GM23338 (cell line): Measurements from ENCODE around the gene STN1. TPM values are rescaled to one million over a fixed set of nuclear protein-coding genes. Genes with fewer than 3 reads are reported as not detected.
A peak's percentile ranks its signal among the peaks of the same experiment; 100 is the strongest.

Source experiments
- ATAC-seq: fragments of 200-7000 bp; cut with Tn5 transposase; 3 replicates; pipeline ENCODE4 v1.9.1; 2020
- DNase-seq: peaks from one replicate; pipeline ENCODE4 v3.0.0-alpha.2; 2015; ENCODE audit warnings: low spot score
- H2AFZ ChIP-seq: fragments of 200-600 bp; sonication (generic); 2 replicates; pipeline ENCODE4 v1.8.0; 2016; ENCODE audit warnings: antibody characterized with exemption, mild to moderate bottlenecking, moderate library complexity
- H3F3A ChIP-seq: fragments of 200-600 bp; sonication (generic); replicated peaks from 2 replicates; pipeline ENCODE4 v1.8.0; 2017; ENCODE audit warnings: antibody characterized with exemption, mixed run types, low read depth
- H3K27ac ChIP-seq: fragments of 200-600 bp; sonication (generic); 2 replicates; pipeline ENCODE4 v1.6.1; 2016; ENCODE audit warnings: low read depth
- H3K27me3 ChIP-seq: fragments of 200-600 bp; sonication (generic); 2 replicates; pipeline ENCODE4 v1.8.0; 2016; ENCODE audit warnings: mild to moderate bottlenecking, mixed run types, moderate library complexity; ENCODE audit not compliant: insufficient read depth
- H3K36me3 ChIP-seq: fragments of 200-600 bp; sonication (generic); 2 replicates; pipeline ENCODE4 v1.8.0; 2016; ENCODE audit warnings: mild to moderate bottlenecking; ENCODE audit not compliant: insufficient read depth
- H3K4me1 ChIP-seq: fragments of 200-600 bp; sonication (generic); 2 replicates; pipeline ENCODE4 v1.8.0; 2016; ENCODE audit warnings: mild to moderate bottlenecking, moderate library complexity; ENCODE audit not compliant: insufficient read depth
- H3K4me2 ChIP-seq: fragments of 200-600 bp; sonication (generic); 2 replicates; pipeline ENCODE4 v1.7.1; 2017; ENCODE audit warnings: mixed run types
- H3K4me3 ChIP-seq: fragments of 200-600 bp; sonication (generic); 2 replicates; pipeline ENCODE4 v1.6.1; 2016; ENCODE audit warnings: mixed run types
- H3K79me2 ChIP-seq: fragments of 200-600 bp; sonication (generic); replicated peaks from 2 replicates; pipeline ENCODE4 v1.8.0; 2017; ENCODE audit warnings: mild to moderate bottlenecking; ENCODE audit not compliant: insufficient read depth
- H3K9me2 ChIP-seq: fragments of 200-600 bp; sonication (generic); 2 replicates; pipeline ENCODE4 v1.8.0; 2017; ENCODE audit not compliant: insufficient read depth
- H4K20me1 ChIP-seq: fragments of 200-600 bp; sonication (generic); replicated peaks from 2 replicates; pipeline ENCODE4 v1.8.0; 2017; ENCODE audit warnings: mild to moderate bottlenecking; ENCODE audit not compliant: insufficient read depth
- H3K27ac Mint-ChIP-seq: 2 replicates; pipeline ENCODE4 v1.8.0; 2020; ENCODE audit warnings: inconsistent platforms, mild to moderate bottlenecking, moderate library complexity, mixed read lengths
- H3K27me3 Mint-ChIP-seq: 3 replicates; pipeline ENCODE4 v1.8.0; 2022; ENCODE audit warnings: low read depth, mild to moderate bottlenecking, moderate library complexity, mixed read lengths, inconsistent platforms; ENCODE audit not compliant: insufficient read depth, poor library complexity
- H3K36me3 Mint-ChIP-seq: 3 replicates; pipeline ENCODE4 v1.8.0; 2021; ENCODE audit warnings: low read depth, mild to moderate bottlenecking, inconsistent platforms, moderate library complexity, mixed read lengths
- H3K4me1 Mint-ChIP-seq: 3 replicates; pipeline ENCODE4 v1.8.0; 2020; ENCODE audit warnings: mild to moderate bottlenecking, inconsistent platforms, mixed read lengths
- H3K4me3 Mint-ChIP-seq: 3 replicates; pipeline ENCODE4 v1.8.0; 2021; ENCODE audit warnings: moderate library complexity, mild to moderate bottlenecking, inconsistent platforms, mixed read lengths
- H3K9me3 Mint-ChIP-seq: 3 replicates; pipeline ENCODE4 v1.8.0; 2020; ENCODE audit warnings: moderate library complexity, mild to moderate bottlenecking, inconsistent platforms, mixed read lengths
- CREB1 ChIP-seq: fragments of 250-450 bp; sonication (Bioruptor Pico); IDR thresholded peaks from 2 replicates; pipeline ENCODE4 v1.5.0; 2020; ENCODE audit warnings: low read depth, mild to moderate bottlenecking, moderate library complexity
- EZH2 ChIP-seq: fragments of 200-600 bp; sonication (generic); IDR thresholded peaks from one replicate; pipeline ENCODE4 v1.8.0; 2017; ENCODE audit warnings: antibody characterized with exemption, mild to moderate bottlenecking, low read depth; ENCODE audit not compliant: unreplicated experiment
- JUNB ChIP-seq: IDR thresholded peaks from one replicate; pipeline ENCODE4 v1.6.1; 2016; ENCODE audit warnings: antibody characterized with exemption; ENCODE audit not compliant: unreplicated experiment
- STAT1 ChIP-seq: IDR thresholded peaks from one replicate; pipeline ENCODE4 v1.6.1; 2016; ENCODE audit warnings: antibody characterized with exemption; ENCODE audit not compliant: unreplicated experiment
- ZNF114 ChIP-seq: fragments of 250-450 bp; sonication (Bioruptor Pico); IDR thresholded peaks from 2 replicates; pipeline ENCODE4 v1.5.0; 2020; ENCODE audit warnings: mild to moderate bottlenecking, moderate library complexity
- ZNF331 ChIP-seq: fragments of 250-450 bp; sonication (Bioruptor Pico); IDR thresholded peaks from 2 replicates; pipeline ENCODE4 v1.5.0; 2020; ENCODE audit warnings: low read depth, mild to moderate bottlenecking, moderate library complexity
- polyA plus RNA-seq: library from polyadenylated mRNA; unstranded; fragments of >200 nt; fragmentation: Nextera tagmentation; extraction: Ambion mirVana; gene quantifications from 2 replicates; pipeline ENCODE4 v1.2.1, GENCODE V29; 2016
- total RNA-seq: library from RNA; depleted of rRNA; stranded (reverse); fragments of >200 nt; shearing (Covaris generic); gene quantifications from 2 replicates; pipeline ENCODE4 v1.2.3, GENCODE V29; 2014
- TF ChIP-seq, protein P1 (sequence below), 2 experiments: fragments of 200-600 bp in 1 of 2; sonication (generic) in 1 of 2; conservative IDR thresholded peaks; 2 replicates each; pipeline versions ENCODE4 v1.5.1 to v1.6.1; 2016 to 2017; ENCODE audit warnings: antibody characterized with exemption in 2 of 2, low read depth in 2 of 2, mild to moderate bottlenecking in 2 of 2, moderate library complexity in 1 of 2
- TF ChIP-seq, protein P2 (sequence below): IDR thresholded peaks from 2 replicates; pipeline ENCODE4 v1.6.1; 2016; ENCODE audit warnings: antibody characterized with exemption
- TF ChIP-seq, protein P3 (sequence below): fragments of 250-450 bp; sonication (Bioruptor Pico); IDR thresholded peaks from 2 replicates; pipeline ENCODE4 v1.5.0; 2020; ENCODE audit warnings: mild to moderate bottlenecking, moderate library complexity

The STN1 gene
- total and polyA plus RNA-seq, 2 experiments from 2014 or later = 7.2 to 11.3 TPM

DNA sequence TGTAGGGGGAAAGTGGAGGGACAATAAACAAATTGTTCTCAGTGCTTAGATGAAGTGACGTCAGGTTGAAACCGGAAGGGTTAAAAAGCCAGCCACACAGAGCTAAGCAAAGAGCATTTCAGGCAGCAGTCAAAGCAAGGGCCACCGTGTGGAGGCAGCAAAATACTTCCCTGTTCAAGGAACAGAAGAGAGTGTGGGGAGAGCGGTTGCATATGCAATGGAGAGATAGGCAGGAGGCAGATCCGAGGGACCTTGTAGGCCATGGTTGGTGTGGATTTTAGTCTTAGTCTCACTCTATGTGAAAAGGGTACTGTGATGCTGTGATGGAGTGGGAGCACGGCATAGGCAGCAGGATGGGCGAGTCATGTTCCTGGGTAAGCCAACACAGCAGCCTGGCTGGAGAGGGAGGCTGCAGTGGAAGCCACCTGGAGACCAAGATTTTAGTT is 3.8 kb upstream of the STN1 start (continued):
- TF ChIP-seq CREB1 (no peak), STAT1 (no peak)
- TF ChIP-seq, protein P1, sequence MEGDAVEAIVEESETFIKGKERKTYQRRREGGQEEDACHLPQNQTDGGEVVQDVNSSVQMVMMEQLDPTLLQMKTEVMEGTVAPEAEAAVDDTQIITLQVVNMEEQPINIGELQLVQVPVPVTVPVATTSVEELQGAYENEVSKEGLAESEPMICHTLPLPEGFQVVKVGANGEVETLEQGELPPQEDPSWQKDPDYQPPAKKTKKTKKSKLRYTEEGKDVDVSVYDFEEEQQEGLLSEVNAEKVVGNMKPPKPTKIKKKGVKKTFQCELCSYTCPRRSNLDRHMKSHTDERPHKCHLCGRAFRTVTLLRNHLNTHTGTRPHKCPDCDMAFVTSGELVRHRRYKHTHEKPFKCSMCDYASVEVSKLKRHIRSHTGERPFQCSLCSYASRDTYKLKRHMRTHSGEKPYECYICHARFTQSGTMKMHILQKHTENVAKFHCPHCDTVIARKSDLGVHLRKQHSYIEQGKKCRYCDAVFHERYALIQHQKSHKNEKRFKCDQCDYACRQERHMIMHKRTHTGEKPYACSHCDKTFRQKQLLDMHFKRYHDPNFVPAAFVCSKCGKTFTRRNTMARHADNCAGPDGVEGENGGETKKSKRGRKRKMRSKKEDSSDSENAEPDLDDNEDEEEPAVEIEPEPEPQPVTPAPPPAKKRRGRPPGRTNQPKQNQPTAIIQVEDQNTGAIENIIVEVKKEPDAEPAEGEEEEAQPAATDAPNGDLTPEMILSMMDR (conservative IDR thresholded peaks at IDR 0.05; ENCODE audit: low read depth in 2 of 2) = peak in 1 of 2 experiments; percentile 62; a peak in 3 of 4 replicates
- TF ChIP-seq, protein P2, sequence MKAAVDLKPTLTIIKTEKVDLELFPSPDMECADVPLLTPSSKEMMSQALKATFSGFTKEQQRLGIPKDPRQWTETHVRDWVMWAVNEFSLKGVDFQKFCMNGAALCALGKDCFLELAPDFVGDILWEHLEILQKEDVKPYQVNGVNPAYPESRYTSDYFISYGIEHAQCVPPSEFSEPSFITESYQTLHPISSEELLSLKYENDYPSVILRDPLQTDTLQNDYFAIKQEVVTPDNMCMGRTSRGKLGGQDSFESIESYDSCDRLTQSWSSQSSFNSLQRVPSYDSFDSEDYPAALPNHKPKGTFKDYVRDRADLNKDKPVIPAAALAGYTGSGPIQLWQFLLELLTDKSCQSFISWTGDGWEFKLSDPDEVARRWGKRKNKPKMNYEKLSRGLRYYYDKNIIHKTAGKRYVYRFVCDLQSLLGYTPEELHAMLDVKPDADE = no peak

DNA sequence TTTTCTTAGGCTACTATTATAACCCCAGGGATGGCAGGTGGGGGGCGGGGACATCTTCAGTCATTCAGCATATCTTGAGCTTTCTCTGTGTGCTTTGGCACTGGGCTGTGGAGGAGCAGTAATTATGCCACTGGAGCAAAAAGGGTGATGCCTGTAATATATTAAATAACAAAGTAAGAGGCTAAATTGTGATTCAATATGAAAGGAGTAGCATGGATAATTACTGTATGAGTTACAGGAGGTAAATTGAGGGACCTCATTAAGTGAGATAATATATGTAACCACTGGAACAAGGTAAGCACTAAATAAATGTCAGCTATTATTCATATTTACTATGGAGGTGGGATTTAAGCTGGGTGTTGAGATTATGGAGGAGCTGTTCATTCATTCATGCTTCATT is 3.3 kb upstream of the STN1 start:
- Mint-ChIP-seq H3K27ac (no peak overlapping the region), H3K36me3 (peaks cover 2% of the 10 kb centered on the region; the same call in 2 of the 3 replicates), H3K4me3 (no peak overlapping the region), H3K4me1 (peaks cover 14% of the 10 kb centered on the region), H3K27me3 (peaks cover 9% of the 10 kb centered on the region), H3K9me3 (no peaks in the 10 kb centered on the region; the same call in 2 of the 3 replicates)
- ATAC-seq (no peak), DNase-seq (no peak)
- H3K79me2 ChIP-seq = no peaks in the 10 kb centered on the region
- H2AFZ ChIP-seq = no peak overlapping the region
- no peaks in the 10 kb centered on the region for H3K9me2 ChIP-seq
- H3K4me2 ChIP-seq = no peak overlapping the region
- no peak overlapping the region for H3K27ac ChIP-seq
- H3K27me3 ChIP-seq = no peaks in the 10 kb centered on the region
- peaks cover 13% of the 10 kb centered on the region; the same call in 1 of the 2 replicates for H3F3A ChIP-seq
- TF ChIP-seq JUNB (no peak), ZNF331 (no peak), EZH2 (no peak), ZNF114 (CRISPR knock-in tag) (no peak)
- TF ChIP-seq, protein P3, sequence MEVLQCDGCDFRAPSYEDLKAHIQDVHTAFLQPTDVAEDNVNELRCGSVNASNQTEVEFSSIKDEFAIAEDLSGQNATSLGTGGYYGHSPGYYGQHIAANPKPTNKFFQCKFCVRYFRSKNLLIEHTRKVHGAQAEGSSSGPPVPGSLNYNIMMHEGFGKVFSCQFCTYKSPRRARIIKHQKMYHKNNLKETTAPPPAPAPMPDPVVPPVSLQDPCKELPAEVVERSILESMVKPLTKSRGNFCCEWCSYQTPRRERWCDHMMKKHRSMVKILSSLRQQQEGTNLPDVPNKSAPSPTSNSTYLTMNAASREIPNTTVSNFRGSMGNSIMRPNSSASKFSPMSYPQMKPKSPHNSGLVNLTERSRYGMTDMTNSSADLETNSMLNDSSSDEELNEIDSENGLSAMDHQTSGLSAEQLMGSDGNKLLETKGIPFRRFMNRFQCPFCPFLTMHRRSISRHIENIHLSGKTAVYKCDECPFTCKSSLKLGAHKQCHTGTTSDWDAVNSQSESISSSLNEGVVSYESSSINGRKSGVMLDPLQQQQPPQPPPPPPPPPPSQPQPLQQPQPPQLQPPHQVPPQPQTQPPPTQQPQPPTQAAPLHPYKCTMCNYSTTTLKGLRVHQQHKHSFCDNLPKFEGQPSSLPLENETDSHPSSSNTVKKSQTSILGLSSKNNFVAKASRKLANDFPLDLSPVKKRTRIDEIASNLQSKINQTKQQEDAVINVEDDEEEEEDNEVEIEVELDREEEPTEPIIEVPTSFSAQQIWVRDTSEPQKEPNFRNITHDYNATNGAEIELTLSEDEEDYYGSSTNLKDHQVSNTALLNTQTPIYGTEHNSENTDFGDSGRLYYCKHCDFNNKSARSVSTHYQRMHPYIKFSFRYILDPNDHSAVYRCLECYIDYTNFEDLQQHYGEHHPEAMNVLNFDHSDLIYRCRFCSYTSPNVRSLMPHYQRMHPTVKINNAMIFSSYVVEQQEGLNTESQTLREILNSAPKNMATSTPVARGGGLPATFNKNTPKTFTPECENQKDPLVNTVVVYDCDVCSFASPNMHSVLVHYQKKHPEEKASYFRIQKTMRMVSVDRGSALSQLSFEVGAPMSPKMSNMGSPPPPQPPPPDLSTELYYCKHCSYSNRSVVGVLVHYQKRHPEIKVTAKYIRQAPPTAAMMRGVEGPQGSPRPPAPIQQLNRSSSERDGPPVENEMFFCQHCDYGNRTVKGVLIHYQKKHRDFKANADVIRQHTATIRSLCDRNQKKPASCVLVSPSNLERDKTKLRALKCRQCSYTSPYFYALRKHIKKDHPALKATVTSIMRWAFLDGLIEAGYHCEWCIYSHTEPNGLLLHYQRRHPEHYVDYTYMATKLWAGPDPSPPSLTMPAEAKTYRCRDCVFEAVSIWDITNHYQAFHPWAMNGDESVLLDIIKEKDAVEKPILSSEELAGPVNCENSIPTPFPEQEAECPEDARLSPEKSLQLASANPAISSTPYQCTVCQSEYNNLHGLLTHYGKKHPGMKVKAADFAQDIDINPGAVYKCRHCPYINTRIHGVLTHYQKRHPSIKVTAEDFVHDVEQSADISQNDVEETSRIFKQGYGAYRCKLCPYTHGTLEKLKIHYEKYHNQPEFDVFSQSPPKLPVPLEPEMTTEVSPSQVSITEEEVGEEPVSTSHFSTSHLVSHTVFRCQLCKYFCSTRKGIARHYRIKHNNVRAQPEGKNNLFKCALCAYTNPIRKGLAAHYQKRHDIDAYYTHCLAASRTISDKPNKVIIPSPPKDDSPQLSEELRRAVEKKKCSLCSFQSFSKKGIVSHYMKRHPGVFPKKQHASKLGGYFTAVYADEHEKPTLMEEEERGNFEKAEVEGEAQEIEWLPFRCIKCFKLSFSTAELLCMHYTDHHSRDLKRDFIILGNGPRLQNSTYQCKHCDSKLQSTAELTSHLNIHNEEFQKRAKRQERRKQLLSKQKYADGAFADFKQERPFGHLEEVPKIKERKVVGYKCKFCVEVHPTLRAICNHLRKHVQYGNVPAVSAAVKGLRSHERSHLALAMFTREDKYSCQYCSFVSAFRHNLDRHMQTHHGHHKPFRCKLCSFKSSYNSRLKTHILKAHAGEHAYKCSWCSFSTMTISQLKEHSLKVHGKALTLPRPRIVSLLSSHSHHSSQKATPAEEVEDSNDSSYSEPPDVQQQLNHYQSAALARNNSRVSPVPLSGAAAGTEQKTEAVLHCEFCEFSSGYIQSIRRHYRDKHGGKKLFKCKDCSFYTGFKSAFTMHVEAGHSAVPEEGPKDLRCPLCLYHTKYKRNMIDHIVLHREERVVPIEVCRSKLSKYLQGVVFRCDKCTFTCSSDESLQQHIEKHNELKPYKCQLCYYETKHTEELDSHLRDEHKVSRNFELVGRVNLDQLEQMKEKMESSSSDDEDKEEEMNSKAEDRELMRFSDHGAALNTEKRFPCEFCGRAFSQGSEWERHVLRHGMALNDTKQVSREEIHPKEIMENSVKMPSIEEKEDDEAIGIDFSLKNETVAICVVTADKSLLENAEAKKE (CRISPR knock-in tag) = no peak
- no peaks in the 10 kb centered on the region for H4K20me1 ChIP-seq
- no peaks in the 10 kb centered on the region for H3K36me3 ChIP-seq
- H3K4me3 ChIP-seq = no peak overlapping the region
- H3K4me1 ChIP-seq = peaks cover 19% of the 10 kb centered on the region
